Stimulated activated naive CD8-positive, alpha-beta T cell treated with anti-CD3 and anti-CD28 coated beads, Interleukin-15, Interleukin-2, amounts not matched to agents 100 ng/mL and 50 ng/mL, for 24 hours (primary cell): ENCODE data around the gene OLA1.

ENCODE experiments used
- H3K27ac Mint-ChIP-seq: one replicate; pipeline ENCODE4 v1.8.0; 2021; ENCODE audit warnings: mild to moderate bottlenecking, mixed read lengths
- H3K27me3 Mint-ChIP-seq: one replicate; pipeline ENCODE4 v1.8.0; 2021; ENCODE audit warnings: mixed read lengths
- H3K36me3 Mint-ChIP-seq: one replicate; pipeline ENCODE4 v1.8.0; 2021; ENCODE audit warnings: low read depth, mixed read lengths
- H3K4me1 Mint-ChIP-seq: one replicate; pipeline ENCODE4 v1.8.0; 2021; ENCODE audit warnings: low read depth, mixed read lengths
- H3K4me3 Mint-ChIP-seq: one replicate; pipeline ENCODE4 v1.8.0; 2021; ENCODE audit warnings: mild to moderate bottlenecking, mixed read lengths
- H3K9me3 Mint-ChIP-seq: one replicate; pipeline ENCODE4 v1.8.0; 2021; ENCODE audit warnings: mixed read lengths

OLA1 gene

DNA sequence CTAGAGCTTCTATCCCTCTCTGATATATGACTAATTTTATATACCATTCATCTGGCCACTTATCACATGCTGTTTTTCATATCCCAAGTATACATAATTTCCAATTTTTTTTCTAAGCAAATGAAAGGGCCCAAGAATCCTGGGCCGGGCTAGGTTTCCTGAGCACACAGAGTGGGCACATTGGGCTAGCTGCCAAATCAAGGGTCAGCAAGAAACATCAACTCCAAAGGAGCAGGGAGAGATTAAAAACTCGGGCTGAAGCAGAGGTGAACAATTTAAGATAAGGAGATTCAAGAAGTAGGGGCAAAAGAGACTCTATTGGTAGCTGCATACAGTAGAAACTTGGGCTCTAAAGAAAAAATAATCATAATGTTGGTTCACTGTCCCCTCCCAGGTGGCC is 39.0 kb downstream of the OLA1 start:
- Mint-ChIP-seq H3K4me3 (no peak overlapping the region), H3K27me3 (no peaks in the 10 kb centered on the region), H3K9me3 (no peaks in the 10 kb centered on the region), H3K27ac (no peak overlapping the region), H3K36me3 (peaks cover 28% of the 10 kb centered on the region), H3K4me1 (peaks cover under 1% of the 10 kb centered on the region)

DNA sequence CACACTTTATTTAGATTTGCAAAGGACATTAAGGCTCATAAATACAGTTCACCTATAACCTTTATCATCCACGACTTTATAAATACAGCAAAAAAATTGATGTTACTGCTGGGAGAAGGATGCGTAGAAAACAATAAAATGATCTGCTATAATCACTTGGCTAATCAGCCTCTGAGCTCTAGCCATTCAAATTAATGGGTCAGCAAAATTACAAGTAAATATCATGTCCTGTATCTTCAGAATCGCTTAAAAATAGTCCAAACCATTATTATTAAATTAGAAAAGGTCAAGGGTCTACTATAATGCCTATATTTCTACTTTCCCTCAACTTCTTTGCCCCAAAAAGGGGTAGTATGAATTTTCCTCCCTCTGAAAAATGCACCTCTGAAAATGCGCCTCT is 40.3 kb downstream of the OLA1 start:
- Mint-ChIP-seq H3K27me3 (no peaks in the 10 kb centered on the region), H3K4me1 (no peaks in the 10 kb centered on the region), H3K27ac (no peak overlapping the region), H3K9me3 (no peaks in the 10 kb centered on the region), H3K4me3 (no peak overlapping the region), H3K36me3 (peaks cover 27% of the 10 kb centered on the region)

DNA sequence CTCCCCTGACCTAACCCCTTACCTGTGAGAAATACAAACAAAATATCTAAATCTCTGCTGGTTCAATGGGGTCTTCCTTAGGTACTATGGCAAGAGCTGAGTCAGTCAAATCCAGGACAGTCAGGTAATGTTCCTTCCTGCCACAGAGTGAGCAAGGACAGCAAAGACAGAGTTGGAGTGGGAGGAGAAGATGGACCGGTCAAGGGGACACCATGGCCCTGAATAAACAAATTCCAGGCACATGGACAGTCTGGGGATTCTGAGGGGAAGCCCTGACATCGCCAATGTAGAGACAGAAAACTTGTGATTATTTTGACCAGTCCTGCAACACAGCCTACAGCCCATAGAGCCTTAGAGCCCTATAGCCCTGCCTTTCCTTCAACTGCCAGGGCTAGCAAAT is 42.8 kb downstream of the OLA1 start:
- no peak overlapping the region for H3K27ac Mint-ChIP-seq
- no peak overlapping the region for H3K4me3 Mint-ChIP-seq
- H3K36me3 Mint-ChIP-seq = peaks cover 28% of the 10 kb centered on the region
- H3K4me1 Mint-ChIP-seq = no peaks in the 10 kb centered on the region
- no peaks in the 10 kb centered on the region for H3K9me3 Mint-ChIP-seq
- no peaks in the 10 kb centered on the region for H3K27me3 Mint-ChIP-seq

DNA sequence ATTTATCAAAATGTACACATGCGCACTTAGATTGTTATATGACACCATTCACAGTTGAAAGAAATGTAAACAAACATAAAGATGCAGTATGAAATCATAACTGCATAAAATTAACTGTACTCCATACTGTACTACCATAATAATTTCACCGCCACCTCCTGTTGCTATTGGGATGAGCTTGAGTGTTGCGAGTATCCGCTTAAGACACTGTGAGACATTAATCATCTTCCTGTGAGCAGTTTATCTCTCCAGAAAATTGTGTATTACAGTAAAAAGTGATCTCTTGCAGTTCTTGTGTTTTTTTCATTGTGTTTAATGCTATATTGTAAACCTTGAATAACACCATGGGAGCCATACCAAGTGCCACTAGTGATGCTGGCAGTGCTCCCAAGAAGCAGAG is 46.1 kb downstream of the OLA1 start:
- H3K36me3 Mint-ChIP-seq = peaks cover 9% of the 10 kb centered on the region
- H3K4me3 Mint-ChIP-seq = no peak overlapping the region
- no peaks in the 10 kb centered on the region for H3K9me3 Mint-ChIP-seq
- H3K4me1 Mint-ChIP-seq = no peaks in the 10 kb centered on the region
- H3K27ac Mint-ChIP-seq = no peak overlapping the region
- H3K27me3 Mint-ChIP-seq = no peaks in the 10 kb centered on the region

DNA sequence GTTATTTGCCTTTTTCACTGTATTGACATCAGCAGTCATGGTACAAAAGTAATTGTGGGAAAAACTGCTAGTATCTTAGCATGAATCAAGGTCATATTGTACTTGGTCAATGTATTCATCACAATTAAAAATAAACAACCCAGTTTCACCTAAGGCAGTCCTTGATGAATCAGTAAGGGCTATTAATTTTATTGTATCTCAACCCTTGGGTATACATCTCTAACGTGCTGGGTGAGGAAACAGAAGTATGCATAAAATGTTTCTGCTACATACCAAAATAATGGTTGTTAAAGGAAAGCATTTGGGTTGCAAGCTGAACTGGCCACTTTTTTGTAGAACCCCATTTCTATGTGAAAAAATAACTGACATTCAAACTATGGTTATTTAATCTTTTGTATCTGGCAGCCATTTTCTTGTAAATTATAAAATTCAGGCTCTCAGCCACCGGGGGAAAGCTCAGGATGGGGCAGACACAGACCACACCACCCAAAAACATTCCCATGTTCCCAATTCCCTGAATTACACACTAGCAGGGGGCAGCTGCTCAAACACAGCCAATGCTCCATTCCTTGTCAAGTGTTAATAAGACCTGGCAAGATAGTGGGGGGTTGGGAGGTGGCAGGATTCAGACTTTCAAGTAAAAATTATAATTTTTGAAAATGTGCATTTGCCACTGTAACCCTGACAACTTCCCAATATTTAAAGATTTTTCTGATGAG is 49.3 kb downstream of the OLA1 start:
- Mint-ChIP-seq H3K9me3 (no peaks in the 10 kb centered on the region), H3K36me3 (peaks cover 12% of the 10 kb centered on the region), H3K4me3 (no peak overlapping the region), H3K27ac (no peak overlapping the region), H3K27me3 (no peaks in the 10 kb centered on the region), H3K4me1 (no peaks in the 10 kb centered on the region)

DNA sequence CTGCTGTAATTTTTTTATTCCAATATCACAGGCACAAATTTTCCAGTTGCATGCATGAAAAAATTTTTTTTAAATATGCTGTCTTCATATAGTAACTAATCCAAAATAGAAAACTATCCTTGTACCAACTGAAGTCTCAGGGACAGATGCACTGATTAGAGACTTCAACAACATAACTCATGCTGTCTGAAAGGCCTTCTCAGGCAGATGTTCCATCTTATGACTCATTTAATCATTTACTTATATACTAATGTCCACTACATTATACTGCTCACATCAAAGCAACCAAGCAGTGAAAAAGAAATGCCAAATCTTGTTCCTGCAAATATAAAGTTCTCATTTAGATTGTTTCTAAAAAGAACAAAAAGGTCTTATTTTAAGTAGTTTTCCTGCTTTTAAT is 53.1 kb downstream of the OLA1 start:
- no peaks in the 10 kb centered on the region for H3K9me3 Mint-ChIP-seq

DNA sequence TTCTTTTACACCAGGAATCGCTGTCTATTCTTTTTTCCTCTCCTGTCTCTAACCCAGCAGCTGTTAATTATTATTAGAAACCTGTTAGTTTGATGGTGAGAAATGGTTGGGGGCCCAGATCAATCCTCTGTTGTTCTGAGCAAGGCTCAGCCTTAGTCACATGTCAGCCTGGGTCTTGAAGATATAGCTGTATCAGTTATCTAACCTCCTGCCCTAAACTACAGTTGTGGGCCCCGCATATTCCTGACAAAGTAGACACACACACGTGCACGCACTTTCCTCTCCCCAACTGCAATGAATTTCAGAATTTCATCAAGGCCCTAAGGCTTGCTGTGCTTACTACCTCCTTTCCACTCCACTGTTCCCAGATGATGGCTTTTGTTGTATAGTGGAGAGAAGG is 54.6 kb downstream of the OLA1 start:
- Mint-ChIP-seq H3K9me3 (no peaks in the 10 kb centered on the region), H3K36me3 (peaks cover 18% of the 10 kb centered on the region), H3K27ac (no peak overlapping the region), H3K4me1 (no peaks in the 10 kb centered on the region), H3K4me3 (no peak overlapping the region), H3K27me3 (no peaks in the 10 kb centered on the region)

More for the DNA sequence above, 53.1 kb downstream of the OLA1 start:
- Mint-ChIP-seq H3K27me3 (no peaks in the 10 kb centered on the region), H3K4me3 (no peak overlapping the region), H3K4me1 (no peaks in the 10 kb centered on the region), H3K36me3 (peaks cover 10% of the 10 kb centered on the region), H3K27ac (no peak overlapping the region)

DNA sequence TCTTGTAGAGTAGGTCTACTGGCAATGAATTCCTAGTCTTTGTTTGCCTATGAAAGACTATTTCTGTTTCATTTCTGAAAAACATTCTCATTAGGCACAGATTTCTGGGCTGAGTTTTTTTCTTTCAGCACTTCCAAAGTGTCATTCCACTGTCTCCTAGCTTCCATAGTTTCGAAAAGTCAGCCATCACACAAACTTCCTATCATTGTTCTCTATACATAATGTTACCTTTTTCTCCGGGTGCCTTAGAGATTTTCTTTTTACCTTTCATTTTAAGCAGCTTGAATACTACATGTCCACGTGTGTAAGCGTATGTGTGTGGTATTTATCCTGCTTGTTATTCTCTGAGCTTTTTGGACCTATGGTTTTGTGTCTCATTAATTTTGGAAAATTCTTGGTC is 55.7 kb downstream of the OLA1 start:
- Mint-ChIP-seq H3K4me1 (no peaks in the 10 kb centered on the region), H3K36me3 (peaks cover 22% of the 10 kb centered on the region), H3K4me3 (no peak overlapping the region), H3K27ac (no peak overlapping the region), H3K9me3 (no peaks in the 10 kb centered on the region), H3K27me3 (no peaks in the 10 kb centered on the region)

DNA sequence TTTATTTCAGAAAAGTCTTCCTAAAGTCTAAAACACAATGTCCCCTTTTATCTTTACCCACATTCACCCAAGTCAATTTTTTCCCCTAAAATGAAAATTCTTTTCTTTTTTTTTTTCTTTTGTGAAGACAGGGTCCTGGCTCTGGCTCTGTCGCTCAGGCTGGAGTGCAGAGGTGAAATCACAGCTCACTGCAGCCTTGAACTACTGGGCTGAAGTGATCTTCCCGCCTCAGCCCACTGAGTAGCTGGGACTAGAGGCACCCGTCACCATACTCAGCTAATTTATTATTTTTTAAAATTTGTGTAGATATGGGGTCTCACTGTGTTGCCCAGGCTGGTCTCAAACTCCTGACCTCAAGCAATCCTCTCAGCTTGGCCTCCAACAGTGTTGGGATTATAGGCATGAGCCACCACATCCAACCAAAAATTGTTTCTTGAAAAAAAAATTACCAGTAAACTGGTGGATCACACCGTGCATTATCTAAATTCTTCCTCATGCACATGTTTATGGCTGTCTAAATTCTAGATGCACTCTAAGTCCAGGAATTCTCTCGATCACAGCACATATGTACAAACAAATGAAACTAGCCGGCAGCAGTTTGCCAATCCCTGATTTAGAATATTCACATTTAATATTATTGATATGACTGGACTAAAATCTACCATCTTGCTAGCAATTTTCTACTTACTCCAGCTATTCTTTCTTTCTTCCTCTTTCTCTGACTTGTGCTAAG is 56.8 kb downstream of the OLA1 start:
- H3K27me3 Mint-ChIP-seq = no peaks in the 10 kb centered on the region
- H3K27ac Mint-ChIP-seq = no peak overlapping the region

DNA sequence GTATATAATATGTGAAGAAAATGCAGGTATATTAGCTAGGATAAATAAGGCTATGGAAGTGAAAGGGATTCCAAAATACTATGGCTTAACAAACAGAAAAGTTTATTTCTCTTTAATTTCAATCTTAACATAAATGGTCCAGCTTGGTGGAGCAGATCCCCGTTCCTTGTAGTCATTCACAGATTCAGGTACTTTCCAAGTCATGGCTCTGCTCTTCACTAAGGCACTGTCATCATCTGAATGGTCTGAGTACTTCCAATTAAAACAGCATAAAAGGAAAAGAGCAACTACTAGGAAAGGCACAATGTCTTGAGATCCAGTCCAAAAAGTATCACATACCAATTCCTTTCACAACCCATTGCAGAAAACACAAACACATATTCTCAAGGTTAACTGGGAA is 63.4 kb downstream of the OLA1 start:
- Mint-ChIP-seq H3K27me3 (no peaks in the 10 kb centered on the region), H3K4me1 (peaks cover 17% of the 10 kb centered on the region), H3K36me3 (peaks cover 74% of the 10 kb centered on the region), H3K27ac (no peak overlapping the region), H3K4me3 (no peak overlapping the region), H3K9me3 (no peaks in the 10 kb centered on the region)

More for the DNA sequence above, 56.8 kb downstream of the OLA1 start:
- Mint-ChIP-seq H3K9me3 (no peaks in the 10 kb centered on the region), H3K36me3 (peaks cover 32% of the 10 kb centered on the region), H3K4me3 (no peak overlapping the region), H3K4me1 (peaks cover 4% of the 10 kb centered on the region)

DNA sequence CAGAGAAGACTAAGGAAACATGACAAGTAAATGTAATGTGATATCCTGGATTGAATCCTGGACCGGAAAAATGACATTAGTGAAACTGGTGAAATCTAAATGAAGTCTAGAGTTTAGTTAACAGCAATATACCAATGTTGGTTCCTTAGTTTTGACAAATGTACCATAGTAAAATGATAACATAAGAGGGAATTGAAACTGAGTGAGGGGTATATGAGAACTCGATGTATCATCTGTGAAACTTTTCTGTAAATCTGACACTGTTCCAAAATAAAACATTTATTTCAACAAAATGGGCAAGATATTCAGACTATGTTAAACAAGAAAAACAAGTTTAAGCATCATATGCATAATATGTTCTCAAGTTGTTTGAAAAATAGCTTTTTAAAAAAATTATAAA is 63.8 kb downstream of the OLA1 start:
- Mint-ChIP-seq H3K9me3 (no peaks in the 10 kb centered on the region), H3K27ac (no peak overlapping the region), H3K27me3 (no peaks in the 10 kb centered on the region), H3K4me1 (peaks cover 17% of the 10 kb centered on the region), H3K4me3 (no peak overlapping the region), H3K36me3 (peaks cover 71% of the 10 kb centered on the region)

DNA sequence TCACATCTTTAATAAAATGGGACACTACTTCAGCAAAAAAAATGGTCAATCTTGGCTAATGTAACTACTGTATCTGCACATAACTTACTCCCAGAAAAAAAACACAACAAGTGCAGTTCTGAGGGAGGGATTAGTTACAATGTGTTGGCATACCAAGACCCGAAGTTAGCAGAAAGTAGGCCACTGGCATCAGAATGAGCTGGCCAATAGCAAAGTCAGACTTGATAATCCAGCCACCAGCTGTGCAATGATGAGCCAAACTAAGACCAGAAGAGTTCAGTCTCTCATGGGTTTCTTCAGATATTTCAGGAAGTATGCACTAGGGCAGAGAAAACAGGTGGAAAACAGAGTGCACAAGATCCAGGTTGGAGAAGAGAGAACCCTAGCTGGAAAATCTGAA is 65.3 kb downstream of the OLA1 start:
- peaks cover 17% of the 10 kb centered on the region for H3K4me1 Mint-ChIP-seq
- no peaks in the 10 kb centered on the region for H3K27me3 Mint-ChIP-seq
- peaks cover 66% of the 10 kb centered on the region for H3K36me3 Mint-ChIP-seq
- H3K4me3 Mint-ChIP-seq = no peak overlapping the region
- H3K27ac Mint-ChIP-seq = no peak overlapping the region
- no peaks in the 10 kb centered on the region for H3K9me3 Mint-ChIP-seq

DNA sequence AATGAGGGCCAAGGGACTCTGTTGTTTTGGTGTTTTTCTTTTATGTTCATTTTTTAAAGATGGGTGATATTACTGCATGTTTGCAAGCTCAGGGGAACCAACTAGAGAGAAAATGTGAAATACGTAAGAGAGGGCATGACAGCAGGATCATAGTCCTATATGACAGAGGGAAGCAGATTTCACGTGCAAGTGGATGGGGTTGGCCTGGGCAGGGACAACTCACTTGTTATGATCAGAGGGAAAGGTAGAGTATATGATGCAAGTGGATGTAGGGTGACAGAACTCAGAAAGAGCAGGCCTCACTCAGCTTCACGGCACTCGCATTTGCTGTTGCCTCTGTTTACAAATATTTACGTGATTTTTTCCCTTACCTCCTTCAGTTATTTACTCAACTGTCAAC is 67.0 kb downstream of the OLA1 start:
- peak overlapping the region; percentile 37 for H3K27ac Mint-ChIP-seq
- H3K4me3 Mint-ChIP-seq = no peak overlapping the region
- H3K9me3 Mint-ChIP-seq = no peaks in the 10 kb centered on the region
- peaks cover 60% of the 10 kb centered on the region for H3K36me3 Mint-ChIP-seq
- peaks cover 18% of the 10 kb centered on the region for H3K4me1 Mint-ChIP-seq
- H3K27me3 Mint-ChIP-seq = no peaks in the 10 kb centered on the region

DNA sequence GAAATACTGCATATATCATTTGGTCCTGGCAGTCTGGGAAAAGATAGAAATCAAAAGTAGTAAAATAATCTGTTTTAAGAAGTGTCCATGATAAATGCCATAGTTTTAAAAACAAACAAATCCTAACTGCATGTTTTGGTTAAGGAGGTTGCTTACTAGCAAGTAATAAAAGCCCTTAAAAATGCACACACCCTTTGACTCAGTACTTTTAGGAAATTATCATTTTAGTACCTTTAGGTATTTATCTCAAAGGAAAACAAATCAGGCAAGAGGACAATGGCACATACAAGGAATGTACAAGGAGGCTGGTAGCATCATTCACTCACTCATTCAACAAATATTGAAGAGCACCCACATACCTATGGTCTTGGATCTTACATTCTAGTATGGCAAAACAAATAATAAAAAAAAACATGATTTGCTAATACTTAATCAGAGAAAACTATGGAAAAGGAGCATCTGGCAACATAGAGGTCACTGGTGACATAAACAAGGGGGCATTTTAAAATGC is 67.6 kb downstream of the OLA1 start:
- no peak overlapping the region for H3K27ac Mint-ChIP-seq
- H3K4me3 Mint-ChIP-seq = no peak overlapping the region
- H3K27me3 Mint-ChIP-seq = no peaks in the 10 kb centered on the region
- H3K4me1 Mint-ChIP-seq = peaks cover 18% of the 10 kb centered on the region
- peaks cover 62% of the 10 kb centered on the region for H3K36me3 Mint-ChIP-seq
- peaks cover 2% of the 10 kb centered on the region for H3K9me3 Mint-ChIP-seq

DNA sequence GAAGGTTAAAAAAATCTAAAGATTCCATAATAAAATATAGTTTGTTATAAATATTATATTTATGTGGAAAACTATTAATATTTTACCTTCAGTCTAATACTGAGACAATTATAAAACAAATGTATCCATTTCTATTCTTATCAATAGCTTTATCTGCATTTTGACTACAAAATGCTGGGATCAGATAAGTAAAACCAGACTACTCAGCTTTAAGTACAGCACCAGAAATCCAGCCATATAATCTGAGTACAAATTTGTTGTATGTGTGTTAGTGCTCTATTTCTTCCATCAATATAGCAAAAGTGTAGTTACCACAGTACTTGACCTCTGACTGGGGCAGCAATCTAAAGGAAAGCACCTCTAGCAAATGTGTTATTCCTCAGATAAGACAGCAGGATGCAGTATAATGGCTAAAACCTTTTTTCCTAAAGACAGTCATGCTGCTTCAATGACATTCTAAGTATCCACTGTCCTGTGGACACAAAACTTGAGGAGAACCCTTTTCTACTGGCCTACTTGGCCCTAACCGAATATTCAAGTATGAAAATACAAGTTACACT is 68.1 kb downstream of the OLA1 start:
- Mint-ChIP-seq H3K27ac (no peak overlapping the region), H3K36me3 (peaks cover 67% of the 10 kb centered on the region), H3K27me3 (no peaks in the 10 kb centered on the region), H3K4me1 (peaks cover 18% of the 10 kb centered on the region), H3K4me3 (no peak overlapping the region), H3K9me3 (peaks cover 6% of the 10 kb centered on the region)
